ENCODE results near the gene PSMD4.

The PSMD4 gene

DNA sequence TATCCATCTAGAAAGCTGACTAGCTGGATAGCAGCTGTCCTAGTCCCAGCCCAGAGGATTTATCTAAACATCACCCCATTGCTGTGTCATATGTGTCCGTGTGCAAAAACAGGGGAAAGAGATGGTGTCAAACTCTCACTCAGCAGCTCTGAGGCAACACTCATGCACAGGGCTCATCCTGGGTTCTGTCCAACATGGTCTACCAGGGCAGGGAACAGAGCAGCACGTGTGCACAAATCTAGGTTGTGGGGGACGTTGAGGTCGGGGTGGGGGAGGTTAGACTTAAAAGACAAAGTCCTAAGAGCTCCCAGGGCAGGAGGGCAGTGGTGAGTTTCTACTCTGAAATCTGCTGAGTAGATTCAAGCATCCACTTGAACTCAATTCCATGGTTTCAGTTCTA, 56.5 kb downstream of the PSMD4 start:
- ATAC-seq = no peak
- TF ChIP-seq SNAI2 (CRISPR knock-in tag; IDR thresholded peaks at IDR 0.05) = no peak
- no peak for TF ChIP-seq CSDC2 (CRISPR knock-in tag; IDR thresholded peaks at IDR 0.05)
- no peak for TF ChIP-seq ZNF565 (CRISPR knock-in tag; conservative IDR thresholded peaks at IDR 0.05; ENCODE audit: low read depth)
- TF ChIP-seq OSR1 (CRISPR knock-in tag; IDR thresholded peaks at IDR 0.05) = no peak
- TF ChIP-seq BACH2 (CRISPR knock-in tag; IDR thresholded peaks at IDR 0.05; ENCODE audit: borderline replicate concordance) = no peak
- TF ChIP-seq, protein P1, sequence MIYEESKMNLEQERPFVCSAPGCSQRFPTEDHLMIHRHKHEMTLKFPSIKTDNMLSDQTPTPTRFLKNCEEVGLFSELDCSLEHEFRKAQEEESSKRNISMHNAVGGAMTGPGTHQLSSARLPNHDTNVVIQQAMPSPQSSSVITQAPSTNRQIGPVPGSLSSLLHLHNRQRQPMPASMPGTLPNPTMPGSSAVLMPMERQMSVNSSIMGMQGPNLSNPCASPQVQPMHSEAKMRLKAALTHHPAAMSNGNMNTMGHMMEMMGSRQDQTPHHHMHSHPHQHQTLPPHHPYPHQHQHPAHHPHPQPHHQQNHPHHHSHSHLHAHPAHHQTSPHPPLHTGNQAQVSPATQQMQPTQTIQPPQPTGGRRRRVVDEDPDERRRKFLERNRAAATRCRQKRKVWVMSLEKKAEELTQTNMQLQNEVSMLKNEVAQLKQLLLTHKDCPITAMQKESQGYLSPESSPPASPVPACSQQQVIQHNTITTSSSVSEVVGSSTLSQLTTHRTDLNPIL (CRISPR knock-in tag; IDR thresholded peaks at IDR 0.05; ENCODE audit: low read depth) = no peak
- TF ChIP-seq GLIS3 (CRISPR knock-in tag; IDR thresholded peaks at IDR 0.05) = no peak
- no peak for TF ChIP-seq ZFP3 (CRISPR knock-in tag; IDR thresholded peaks at IDR 0.05)
- no peak for TF ChIP-seq ZC3H10 (CRISPR knock-in tag; IDR thresholded peaks at IDR 0.05)

DNA sequence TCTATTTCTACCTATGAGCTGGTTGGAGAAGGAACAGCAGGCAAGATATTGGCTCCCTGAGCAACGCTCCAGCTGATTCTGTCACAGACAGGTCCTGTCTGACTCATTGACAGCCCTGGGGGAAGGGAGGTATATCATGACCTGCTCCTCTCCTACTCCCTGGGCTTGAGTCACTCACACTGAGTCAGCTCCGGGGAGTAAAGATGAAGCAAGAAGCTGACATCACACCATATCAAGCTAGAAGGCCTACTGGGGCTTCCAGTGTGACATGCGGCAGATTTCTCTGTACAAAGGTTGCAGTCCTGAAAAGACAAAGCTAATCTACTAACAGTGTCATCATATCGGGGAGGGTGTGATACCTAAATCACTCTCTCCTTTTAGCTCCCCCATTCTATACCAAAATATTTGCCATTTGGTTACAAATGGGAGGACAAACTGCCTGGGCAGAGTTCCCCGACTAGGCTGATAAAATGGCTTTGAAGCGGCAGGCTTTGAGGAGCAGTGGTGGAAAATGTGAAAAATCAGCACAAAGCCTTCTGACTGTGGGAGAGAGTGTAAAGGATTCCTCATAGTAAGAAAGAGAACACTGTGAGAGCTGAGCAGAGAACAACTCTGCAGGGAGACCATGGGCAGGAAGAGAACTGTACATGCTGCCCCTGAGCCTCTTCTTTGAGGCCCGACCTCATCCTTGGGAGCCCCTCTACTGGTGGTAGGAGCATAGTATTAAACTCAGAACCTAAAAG, 57.2 kb downstream of the PSMD4 start:
- TF ChIP-seq, protein P1 (CRISPR knock-in tag; IDR thresholded peaks at IDR 0.05; ENCODE audit: low read depth) = no peak
- TF ChIP-seq, protein P2, sequence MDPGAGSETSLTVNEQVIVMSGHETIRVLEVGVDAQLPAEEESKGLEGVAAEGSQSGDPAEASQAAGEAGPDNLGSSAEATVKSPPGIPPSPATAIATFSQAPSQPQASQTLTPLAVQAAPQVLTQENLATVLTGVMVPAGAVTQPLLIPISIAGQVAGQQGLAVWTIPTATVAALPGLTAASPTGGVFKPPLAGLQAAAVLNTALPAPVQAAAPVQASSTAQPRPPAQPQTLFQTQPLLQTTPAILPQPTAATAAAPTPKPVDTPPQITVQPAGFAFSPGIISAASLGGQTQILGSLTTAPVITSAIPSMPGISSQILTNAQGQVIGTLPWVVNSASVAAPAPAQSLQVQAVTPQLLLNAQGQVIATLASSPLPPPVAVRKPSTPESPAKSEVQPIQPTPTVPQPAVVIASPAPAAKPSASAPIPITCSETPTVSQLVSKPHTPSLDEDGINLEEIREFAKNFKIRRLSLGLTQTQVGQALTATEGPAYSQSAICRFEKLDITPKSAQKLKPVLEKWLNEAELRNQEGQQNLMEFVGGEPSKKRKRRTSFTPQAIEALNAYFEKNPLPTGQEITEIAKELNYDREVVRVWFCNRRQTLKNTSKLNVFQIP (CRISPR knock-in tag; IDR thresholded peaks at IDR 0.05; ENCODE audit: borderline replicate concordance, low read depth) = 0 out of 2 replicates have a peak, but pooled peaks have one; percentile 77
- TF ChIP-seq OSR1 (CRISPR knock-in tag; IDR thresholded peaks at IDR 0.05) (peak; percentile 88), ZFP3 (CRISPR knock-in tag; IDR thresholded peaks at IDR 0.05) (0 out of 2 replicates have a peak, but pooled peaks have one; percentile 34), CSDC2 (CRISPR knock-in tag; IDR thresholded peaks at IDR 0.05) (peak; percentile 67; the same call in 1 of the 2 replicates)
- ATAC-seq = peak; percentile 95

DNA sequence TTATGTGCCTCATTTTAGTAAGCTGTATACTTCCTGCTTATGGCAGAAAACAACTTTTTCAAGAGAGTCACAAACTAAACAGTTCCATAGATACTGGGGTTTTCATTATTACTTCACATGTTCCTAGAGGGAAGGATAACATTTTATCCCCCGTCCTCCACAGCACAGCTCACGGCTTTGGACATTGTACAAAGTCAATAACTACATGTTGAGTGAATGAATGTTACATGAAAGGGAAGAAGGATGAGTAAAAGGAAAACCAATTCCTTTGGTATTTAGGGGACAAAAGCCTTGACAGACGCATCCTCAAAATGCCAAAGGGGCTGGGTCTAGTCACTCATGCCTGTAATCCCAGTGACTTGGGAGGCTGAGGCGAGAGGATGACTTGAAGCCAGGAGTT, 57.9 kb downstream of the PSMD4 start:
- no peak for ATAC-seq
- TF ChIP-seq, protein P1 (CRISPR knock-in tag; IDR thresholded peaks at IDR 0.05; ENCODE audit: low read depth) = no peak
- TF ChIP-seq, protein P3, sequence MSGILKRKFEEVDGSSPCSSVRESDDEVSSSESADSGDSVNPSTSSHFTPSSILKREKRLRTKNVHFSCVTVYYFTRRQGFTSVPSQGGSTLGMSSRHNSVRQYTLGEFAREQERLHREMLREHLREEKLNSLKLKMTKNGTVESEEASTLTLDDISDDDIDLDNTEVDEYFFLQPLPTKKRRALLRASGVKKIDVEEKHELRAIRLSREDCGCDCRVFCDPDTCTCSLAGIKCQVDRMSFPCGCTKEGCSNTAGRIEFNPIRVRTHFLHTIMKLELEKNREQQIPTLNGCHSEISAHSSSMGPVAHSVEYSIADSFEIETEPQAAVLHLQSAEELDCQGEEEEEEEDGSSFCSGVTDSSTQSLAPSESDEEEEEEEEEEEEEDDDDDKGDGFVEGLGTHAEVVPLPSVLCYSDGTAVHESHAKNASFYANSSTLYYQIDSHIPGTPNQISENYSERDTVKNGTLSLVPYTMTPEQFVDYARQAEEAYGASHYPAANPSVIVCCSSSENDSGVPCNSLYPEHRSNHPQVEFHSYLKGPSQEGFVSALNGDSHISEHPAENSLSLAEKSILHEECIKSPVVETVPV (CRISPR knock-in tag; IDR thresholded peaks at IDR 0.05) = no peak
- TF ChIP-seq CSDC2 (CRISPR knock-in tag; IDR thresholded peaks at IDR 0.05) = no peak
- TF ChIP-seq BACH2 (CRISPR knock-in tag; IDR thresholded peaks at IDR 0.05; ENCODE audit: borderline replicate concordance) = no peak
- TF ChIP-seq ZNF565 (CRISPR knock-in tag; conservative IDR thresholded peaks at IDR 0.05; ENCODE audit: low read depth) = no peak
- TF ChIP-seq ZFP30 (CRISPR knock-in tag; IDR thresholded peaks at IDR 0.05) = no peak
- TF ChIP-seq, protein P4, sequence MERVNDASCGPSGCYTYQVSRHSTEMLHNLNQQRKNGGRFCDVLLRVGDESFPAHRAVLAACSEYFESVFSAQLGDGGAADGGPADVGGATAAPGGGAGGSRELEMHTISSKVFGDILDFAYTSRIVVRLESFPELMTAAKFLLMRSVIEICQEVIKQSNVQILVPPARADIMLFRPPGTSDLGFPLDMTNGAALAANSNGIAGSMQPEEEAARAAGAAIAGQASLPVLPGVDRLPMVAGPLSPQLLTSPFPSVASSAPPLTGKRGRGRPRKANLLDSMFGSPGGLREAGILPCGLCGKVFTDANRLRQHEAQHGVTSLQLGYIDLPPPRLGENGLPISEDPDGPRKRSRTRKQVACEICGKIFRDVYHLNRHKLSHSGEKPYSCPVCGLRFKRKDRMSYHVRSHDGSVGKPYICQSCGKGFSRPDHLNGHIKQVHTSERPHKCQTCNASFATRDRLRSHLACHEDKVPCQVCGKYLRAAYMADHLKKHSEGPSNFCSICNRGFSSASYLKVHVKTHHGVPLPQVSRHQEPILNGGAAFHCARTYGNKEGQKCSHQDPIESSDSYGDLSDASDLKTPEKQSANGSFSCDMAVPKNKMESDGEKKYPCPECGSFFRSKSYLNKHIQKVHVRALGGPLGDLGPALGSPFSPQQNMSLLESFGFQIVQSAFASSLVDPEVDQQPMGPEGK (CRISPR knock-in tag; IDR thresholded peaks at IDR 0.05; ENCODE audit: borderline replicate concordance) = no peak

DNA sequence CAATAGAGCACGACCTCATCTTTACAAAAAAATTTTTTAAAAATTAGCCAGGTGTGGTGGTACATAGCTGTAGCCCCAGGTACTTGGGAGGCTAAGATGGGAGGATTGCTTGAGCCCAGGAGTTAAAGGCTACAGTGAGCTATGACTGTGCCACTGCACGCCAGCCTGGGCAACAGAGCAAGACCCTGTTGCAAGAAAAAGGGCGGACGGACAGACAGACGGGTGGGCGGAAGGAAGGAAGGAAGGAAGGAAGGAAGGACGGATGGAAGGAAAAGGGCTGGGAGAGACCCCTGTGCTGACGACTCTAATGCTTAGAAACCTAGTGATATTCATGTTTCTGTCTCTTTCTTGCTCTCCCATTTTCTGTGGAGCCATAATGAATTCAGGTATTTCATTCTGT, 58.3 kb downstream of the PSMD4 start:
- no peak for ATAC-seq
- no peak for TF ChIP-seq ESRRG (CRISPR knock-in tag; IDR thresholded peaks at IDR 0.05)
- TF ChIP-seq, protein P4 (CRISPR knock-in tag; IDR thresholded peaks at IDR 0.05; ENCODE audit: borderline replicate concordance) = no peak
- TF ChIP-seq SNAI2 (CRISPR knock-in tag; IDR thresholded peaks at IDR 0.05) = no peak
- no peak for TF ChIP-seq TCF4 (CRISPR knock-in tag; IDR thresholded peaks at IDR 0.05; ENCODE audit: borderline replicate concordance)
- TF ChIP-seq TOX (CRISPR knock-in tag; IDR thresholded peaks at IDR 0.05; ENCODE audit: borderline replicate concordance) = no peak
- no peak for TF ChIP-seq ZFP30 (CRISPR knock-in tag; IDR thresholded peaks at IDR 0.05)
- no peak for TF ChIP-seq ISL1 (CRISPR knock-in tag; IDR thresholded peaks at IDR 0.05)
- TF ChIP-seq, protein P1 (CRISPR knock-in tag; IDR thresholded peaks at IDR 0.05; ENCODE audit: low read depth) = no peak
- no peak for TF ChIP-seq ZNF70 (CRISPR knock-in tag; IDR thresholded peaks at IDR 0.05)
- TF ChIP-seq ZNF8 (CRISPR knock-in tag; IDR thresholded peaks at IDR 0.05) = no peak
- TF ChIP-seq BACH2 (CRISPR knock-in tag; IDR thresholded peaks at IDR 0.05; ENCODE audit: borderline replicate concordance) = no peak
- TF ChIP-seq ARNTL (CRISPR knock-in tag; IDR thresholded peaks at IDR 0.05; ENCODE audit: borderline replicate concordance, low read depth) = no peak
- no peak for TF ChIP-seq ZFP3 (CRISPR knock-in tag; IDR thresholded peaks at IDR 0.05)

Data from SK-N-SH treated with all-trans-retinoic acid at 6 μM for 48 hours (cell line).